Stimulated activated CD4-positive, alpha-beta T cell treated with anti-CD3 and anti-CD28 coated beads, TNF-alpha, amount 100 ng/mL, for 48 hours (primary cell): Measurements from ENCODE around the gene METTL23.
"Not testable (repeated sequence)": the region's sequence is repeated elsewhere in the genome, so short reads cannot be mapped to it uniquely, and the experiment has no call there.

ENCODE experiments used
- DNase-seq, 3 donors: peaks; one replicate each; pipeline ENCODE4 v3.0.0-alpha.2; 2020; ENCODE audit warnings: low read depth in 3 of 3

METTL23 gene

GRCh38 chr17:76713765-76714164 lies 12.9 kb upstream of the METTL23 start:
- no peak for DNase-seq

- DNase-seq, result no peak
These were observed 12.3 kb upstream of the METTL23 start for GRCh38 chr17:76714336-76714735.

- DNase-seq, result peak; percentile 44 to 73 (median 68)
These were observed 11.7 kb upstream of the METTL23 start for GRCh38 chr17:76714822-76715495.

GRCh38 chr17:76715496-76715830 lies 11.2 kb upstream of the METTL23 start:
- DNase-seq, result no peak

- no peak for DNase-seq
These were observed 10.3 kb upstream of the METTL23 start for GRCh38 chr17:76716146-76716838.

GRCh38 chr17:76716839-76717215 lies 9.8 kb upstream of the METTL23 start:
- DNase-seq, result no peak

GRCh38 chr17:76718516-76718915 lies 8.1 kb upstream of the METTL23 start:
- no peak for DNase-seq

GRCh38 chr17:76720211-76720610 lies 6.4 kb upstream of the METTL23 start:
- no peak for DNase-seq

- DNase-seq, result no peak
These were observed 5.7 kb upstream of the METTL23 start for GRCh38 chr17:76720941-76721340.

GRCh38 chr17:76721463-76721862 lies 5.2 kb upstream of the METTL23 start:
- DNase-seq, result no peak

- no peak for DNase-seq
These were observed 4.4 kb upstream of the METTL23 start for GRCh38 chr17:76722279-76722678.

- not testable (repeated sequence) for DNase-seq
These were observed 3.7 kb upstream of the METTL23 start for GRCh38 chr17:76722977-76723376.

- DNase-seq, result no peak
These were observed 2.8 kb upstream of the METTL23 start for GRCh38 chr17:76723812-76724211.

- DNase-seq, result peak in 1 of 3 donors; percentile 76
These were observed 934 bp upstream of the METTL23 start for GRCh38 chr17:76725580-76726230.

- peak; percentile 90 to 91 (median 91) for DNase-seq
These were observed 336 bp upstream of the METTL23 start, which contains the start of gene JMJD6 for GRCh38 chr17:76726231-76726775. TSS of gene JMJD6 (minus strand) at chr17:76726606. CDS start at chr17:76726475, 131 bp downstream.

- DNase-seq, result no peak
These were observed 1.3 kb downstream of the METTL23 start for GRCh38 chr17:76727745-76728456.

- not testable (repeated sequence) for DNase-seq
These were observed 5.4 kb downstream of the METTL23 start for GRCh38 chr17:76731800-76732733.

- no peak for DNase-seq
These were observed 6.3 kb downstream of the METTL23 start for GRCh38 chr17:76732734-76733617.

- DNase-seq, result no peak
These were observed 6.9 kb downstream of the METTL23 start for GRCh38 chr17:76733618-76733957.
